Endothelial cell of umbilical vein (primary cell): Measurements from ENCODE around the gene ADCY9.

Source experiments
- EZH2 ChIP-seq: IDR thresholded peaks from 2 replicates; pipeline ENCODE4 v1.6.1; 2012; ENCODE audit warnings: borderline replicate concordance, low read depth, mild to moderate bottlenecking, moderate library complexity, low read length, inconsistent platforms; ENCODE audit not compliant: severe bottlenecking
- JUN ChIP-seq: IDR thresholded peaks from 2 replicates; pipeline ENCODE4 v1.6.1; 2011; ENCODE audit warnings: borderline replicate concordance, low read depth; ENCODE audit not compliant: insufficient read length, insufficient read depth
- POLR2A ChIP-seq: IDR thresholded peaks from 2 replicates; pipeline ENCODE4 v1.6.1; 2012; ENCODE audit warnings: low read depth, mild to moderate bottlenecking, control low read depth, low read length
- POLR2AphosphoS5 ChIP-seq: IDR thresholded peaks from 2 replicates; pipeline ENCODE4 v1.6.1; 2012; ENCODE audit warnings: low read depth, mild to moderate bottlenecking, control low read depth, low read length, moderate library complexity; ENCODE audit not compliant: insufficient read depth
- TF ChIP-seq, protein P1 (sequence below), 2 donors: IDR thresholded peaks; 1 replicate in 1 of 2; 2 replicates in 1 of 2; pipeline ENCODE4 v1.5.1; 2011; ENCODE audit warnings: low read length in 2 of 2, mild to moderate bottlenecking in 2 of 2, moderate library complexity in 2 of 2, control low read depth in 1 of 2, inconsistent platforms in 1 of 2, low read depth in 1 of 2; ENCODE audit not compliant: insufficient read depth in 1 of 2; ENCODE audit errors: extremely low read depth in 1 of 2

DNA sequence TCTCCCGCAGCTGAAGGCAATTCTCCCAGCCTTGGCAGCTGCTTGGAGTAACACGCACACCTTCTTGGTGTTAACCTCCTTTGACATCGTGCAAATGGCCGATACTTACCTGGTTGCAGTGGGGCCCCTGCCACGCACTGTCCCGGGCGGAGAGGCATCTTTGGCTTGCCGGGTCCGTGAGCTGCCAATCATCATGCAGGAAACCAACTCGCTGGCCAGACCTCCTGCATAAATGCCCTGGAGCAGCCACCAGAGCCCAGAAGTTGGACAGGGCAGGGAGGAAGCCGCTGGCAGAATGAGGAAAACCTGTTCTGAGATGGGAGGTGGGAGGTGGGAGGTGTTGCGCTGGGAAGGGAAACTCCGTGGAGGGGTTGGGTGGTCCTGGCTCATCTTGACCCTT is 194.0 kb downstream of the ADCY9 start:
- no peak for TF ChIP-seq EZH2
- TF ChIP-seq POLR2AphosphoS5, result no peak
- no peak for TF ChIP-seq POLR2A
- TF ChIP-seq, protein P1, sequence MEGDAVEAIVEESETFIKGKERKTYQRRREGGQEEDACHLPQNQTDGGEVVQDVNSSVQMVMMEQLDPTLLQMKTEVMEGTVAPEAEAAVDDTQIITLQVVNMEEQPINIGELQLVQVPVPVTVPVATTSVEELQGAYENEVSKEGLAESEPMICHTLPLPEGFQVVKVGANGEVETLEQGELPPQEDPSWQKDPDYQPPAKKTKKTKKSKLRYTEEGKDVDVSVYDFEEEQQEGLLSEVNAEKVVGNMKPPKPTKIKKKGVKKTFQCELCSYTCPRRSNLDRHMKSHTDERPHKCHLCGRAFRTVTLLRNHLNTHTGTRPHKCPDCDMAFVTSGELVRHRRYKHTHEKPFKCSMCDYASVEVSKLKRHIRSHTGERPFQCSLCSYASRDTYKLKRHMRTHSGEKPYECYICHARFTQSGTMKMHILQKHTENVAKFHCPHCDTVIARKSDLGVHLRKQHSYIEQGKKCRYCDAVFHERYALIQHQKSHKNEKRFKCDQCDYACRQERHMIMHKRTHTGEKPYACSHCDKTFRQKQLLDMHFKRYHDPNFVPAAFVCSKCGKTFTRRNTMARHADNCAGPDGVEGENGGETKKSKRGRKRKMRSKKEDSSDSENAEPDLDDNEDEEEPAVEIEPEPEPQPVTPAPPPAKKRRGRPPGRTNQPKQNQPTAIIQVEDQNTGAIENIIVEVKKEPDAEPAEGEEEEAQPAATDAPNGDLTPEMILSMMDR (IDR thresholded peaks at IDR 0.05; ENCODE audit: extremely low read depth in 1 of 2, insufficient read depth in 1 of 2, low read depth in 1 of 2, low read length in 2 of 2), result no peak
- no peak for TF ChIP-seq JUN
